Measurements from ENCODE around the gene NAV3.

GRCh38 chr12:78229591-78230101, 399.0 kb downstream of the NAV3 start:
- no peak for TF ChIP-seq POLR2AphosphoS5 (IDR thresholded peaks at IDR 0.05)
- TF ChIP-seq CTCF (IDR thresholded peaks at IDR 0.05) = peak in 3 of 4 experiments; percentile 14 to 39 (median 15)
- no peak for TF ChIP-seq POLR2A (IDR thresholded peaks at IDR 0.05)
- TF ChIP-seq EP300 (IDR thresholded peaks at IDR 0.05) = no peak

All from gastroesophageal sphincter (tissue), 3 donors.